ENCODE data around the gene SEMA5A.

SEMA5A gene

DNA sequence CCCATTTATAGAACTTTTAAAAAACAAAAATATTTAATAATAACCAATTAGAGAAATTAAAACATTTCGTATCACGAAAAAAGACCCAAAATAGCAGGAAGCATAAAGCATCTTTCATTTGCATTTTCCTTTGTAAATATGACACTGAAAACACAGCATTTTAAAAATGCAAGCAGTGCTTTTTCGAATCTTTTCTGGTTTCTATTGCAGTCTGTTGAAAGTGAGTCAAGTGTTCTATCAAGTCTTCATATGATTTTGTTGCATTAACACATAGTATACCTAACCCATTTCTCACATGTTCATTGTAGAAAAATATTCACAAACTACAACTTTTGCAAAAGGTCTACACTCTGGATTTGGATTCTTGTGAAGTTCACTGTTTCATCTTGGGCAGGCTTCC, 198.8 kb downstream of the SEMA5A start:
- TF ChIP-seq, protein P1, sequence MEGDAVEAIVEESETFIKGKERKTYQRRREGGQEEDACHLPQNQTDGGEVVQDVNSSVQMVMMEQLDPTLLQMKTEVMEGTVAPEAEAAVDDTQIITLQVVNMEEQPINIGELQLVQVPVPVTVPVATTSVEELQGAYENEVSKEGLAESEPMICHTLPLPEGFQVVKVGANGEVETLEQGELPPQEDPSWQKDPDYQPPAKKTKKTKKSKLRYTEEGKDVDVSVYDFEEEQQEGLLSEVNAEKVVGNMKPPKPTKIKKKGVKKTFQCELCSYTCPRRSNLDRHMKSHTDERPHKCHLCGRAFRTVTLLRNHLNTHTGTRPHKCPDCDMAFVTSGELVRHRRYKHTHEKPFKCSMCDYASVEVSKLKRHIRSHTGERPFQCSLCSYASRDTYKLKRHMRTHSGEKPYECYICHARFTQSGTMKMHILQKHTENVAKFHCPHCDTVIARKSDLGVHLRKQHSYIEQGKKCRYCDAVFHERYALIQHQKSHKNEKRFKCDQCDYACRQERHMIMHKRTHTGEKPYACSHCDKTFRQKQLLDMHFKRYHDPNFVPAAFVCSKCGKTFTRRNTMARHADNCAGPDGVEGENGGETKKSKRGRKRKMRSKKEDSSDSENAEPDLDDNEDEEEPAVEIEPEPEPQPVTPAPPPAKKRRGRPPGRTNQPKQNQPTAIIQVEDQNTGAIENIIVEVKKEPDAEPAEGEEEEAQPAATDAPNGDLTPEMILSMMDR (IDR thresholded peaks at IDR 0.05; ENCODE audit: insufficient read depth, missing control alignments) = no peak
- DNase-seq (ENCODE audit: insufficient read length, low spot score) = no peak
- no peak for FAIRE-seq

- TF ChIP-seq, protein P1 (IDR thresholded peaks at IDR 0.05; ENCODE audit: insufficient read depth, missing control alignments) = no peak
- DNase-seq (ENCODE audit: insufficient read length, low spot score) (no peak), FAIRE-seq (no peak)
Measured at GRCh38 chr5:9344751-9345240, 201.1 kb downstream of the SEMA5A start.

DNA sequence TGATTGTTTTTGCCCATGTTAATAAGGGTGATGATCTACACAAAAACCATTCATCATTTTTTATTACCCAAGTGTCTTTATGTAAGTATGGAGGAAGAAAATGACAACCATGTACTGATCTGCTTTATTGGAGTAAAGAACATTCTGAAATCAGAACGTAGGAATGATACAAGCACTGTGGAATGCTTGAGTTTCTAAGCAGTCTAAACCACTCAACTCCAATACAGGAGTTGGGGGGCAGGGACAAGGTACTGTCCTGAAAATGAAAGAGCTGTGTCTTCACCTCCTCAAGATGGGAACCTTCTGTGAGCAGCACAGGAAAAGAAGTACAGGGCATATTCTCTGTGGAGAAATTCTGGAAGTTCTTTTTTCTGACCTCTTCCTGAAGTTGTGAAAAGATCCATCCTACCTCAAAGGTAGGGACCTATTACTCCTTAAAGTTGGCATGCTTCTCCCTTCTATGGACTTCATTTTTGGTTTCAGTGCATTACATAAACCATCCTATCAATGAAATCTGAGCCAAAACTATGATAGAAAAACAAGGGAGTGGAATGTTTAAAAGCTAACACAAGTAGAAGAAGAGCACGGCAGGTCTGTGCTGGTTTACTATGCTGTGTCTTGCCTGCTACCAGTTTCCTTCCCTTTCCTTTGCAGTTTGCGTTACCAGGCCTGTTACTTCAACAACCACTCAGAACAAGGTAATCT, 202.6 kb downstream of the SEMA5A start:
- FAIRE-seq = no peak
- DNase-seq (ENCODE audit: insufficient read length, low spot score) = no peak
- TF ChIP-seq, protein P1 (IDR thresholded peaks at IDR 0.05; ENCODE audit: insufficient read depth, missing control alignments) = no peak

- TF ChIP-seq, protein P1 (IDR thresholded peaks at IDR 0.05; ENCODE audit: insufficient read depth, missing control alignments) = no peak
- no peak for FAIRE-seq
Measured at GRCh38 chr5:9342161-9342787, 203.6 kb downstream of the SEMA5A start.

DNA sequence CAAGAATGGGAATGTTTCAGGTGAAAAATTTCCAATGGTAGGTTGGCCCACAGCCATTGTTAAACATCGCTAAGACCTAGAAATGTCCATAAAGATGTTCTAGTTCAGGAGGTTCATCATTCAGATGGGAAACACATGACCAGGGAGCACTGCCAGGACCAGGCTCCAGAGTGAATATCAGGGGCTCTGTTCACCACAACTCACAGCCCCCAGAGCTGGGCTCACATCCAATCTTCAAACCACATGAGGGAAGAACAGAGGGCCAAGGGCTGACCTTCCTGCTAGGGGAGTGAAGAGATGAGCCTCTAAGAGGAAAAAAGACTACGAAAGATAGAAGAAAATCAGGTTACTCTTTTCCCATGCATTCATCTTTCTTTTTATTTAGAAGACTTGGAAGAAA, 205.8 kb downstream of the SEMA5A start:
- DNase-seq (ENCODE audit: insufficient read length, low spot score) (no peak), FAIRE-seq (no peak)
- TF ChIP-seq, protein P1 (IDR thresholded peaks at IDR 0.05; ENCODE audit: insufficient read depth, missing control alignments) = no peak

More at GRCh38 chr5:9342161-9342787, 203.6 kb downstream of the SEMA5A start:
- no peak for DNase-seq (ENCODE audit: insufficient read length, low spot score)

DNA sequence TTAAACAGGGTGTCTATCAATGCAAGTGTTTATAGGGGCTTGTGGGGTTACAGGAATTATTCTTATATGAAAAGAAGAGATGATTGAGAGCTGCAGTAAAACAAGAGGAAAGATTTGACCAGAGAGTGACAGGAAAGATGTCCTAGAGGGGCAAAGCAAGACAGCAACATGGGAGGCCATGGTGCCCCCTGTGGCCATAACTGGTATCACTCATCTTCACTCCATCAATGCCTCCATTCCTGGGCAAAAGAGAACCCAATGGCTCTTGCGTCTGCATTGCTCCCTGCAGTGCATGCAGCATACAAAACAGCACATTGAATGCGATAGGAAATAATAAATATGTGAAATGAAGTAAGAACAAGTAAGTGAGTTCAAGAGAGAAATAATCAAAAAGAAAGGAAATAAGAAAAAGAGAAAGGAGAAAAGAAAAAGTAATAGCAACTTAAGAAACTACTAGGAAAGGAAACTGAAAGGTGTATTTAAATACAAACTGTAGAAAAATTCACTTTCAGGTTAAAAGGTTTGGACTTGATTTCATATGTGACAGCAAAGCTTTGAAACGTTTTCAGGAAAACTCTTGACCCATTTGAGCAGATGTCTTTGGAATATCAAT, 206.6 kb downstream of the SEMA5A start:
- FAIRE-seq (no peak), DNase-seq (ENCODE audit: insufficient read length, low spot score) (no peak)
- TF ChIP-seq, protein P1 (IDR thresholded peaks at IDR 0.05; ENCODE audit: insufficient read depth, missing control alignments) = no peak

Data from D721Med (cell line).